ENCODE results near the gene PRMT3.
"Not testable (repeated sequence)": the region's sequence is repeated elsewhere in the genome, so short reads cannot be mapped to it uniquely, and the experiment has no call there.

The PRMT3 gene

GRCh38 chr11:20374741-20375300, 12.7 kb upstream of the PRMT3 start:
- DNase-seq: peak; percentile 49

- DNase-seq: no peak
Observed at GRCh38 chr11:20376162-20376730, 11.3 kb upstream of the PRMT3 start.

GRCh38 chr11:20385996-20386395, 1.5 kb upstream of the PRMT3 start:
- not testable (repeated sequence) for DNase-seq

- peak; percentile 63 for DNase-seq
Observed at GRCh38 chr11:20388096-20389055, 860 bp downstream of the PRMT3 start.

- peak; percentile 70 for DNase-seq
Observed at GRCh38 chr11:20397281-20397680, 9.8 kb downstream of the PRMT3 start.

GRCh38 chr11:20399498-20399897, 12.0 kb downstream of the PRMT3 start:
- no peak for DNase-seq

GRCh38 chr11:20403059-20403458, 15.5 kb downstream of the PRMT3 start:
- no peak for DNase-seq

GRCh38 chr11:20406484-20406883, 19.0 kb downstream of the PRMT3 start:
- DNase-seq: no peak

- DNase-seq: no peak
Observed at GRCh38 chr11:20407344-20407743, 19.8 kb downstream of the PRMT3 start.

- DNase-seq: no peak
Observed at GRCh38 chr11:20415432-20415831, 27.9 kb downstream of the PRMT3 start.

- peak; percentile 76 for DNase-seq
Observed at GRCh38 chr11:20417771-20418170, 30.3 kb downstream of the PRMT3 start.

GRCh38 chr11:20421946-20422345, 34.4 kb downstream of the PRMT3 start:
- DNase-seq: peak; percentile 38

- DNase-seq: no peak
Observed at GRCh38 chr11:20429216-20429615, 41.7 kb downstream of the PRMT3 start.

GRCh38 chr11:20438637-20439036, 51.1 kb downstream of the PRMT3 start:
- DNase-seq: peak; percentile 6

GRCh38 chr11:20443596-20443995, 56.1 kb downstream of the PRMT3 start:
- DNase-seq: peak; percentile 40

- no peak for DNase-seq
Observed at GRCh38 chr11:20444535-20444934, 57.0 kb downstream of the PRMT3 start.

- no peak for DNase-seq
Observed at GRCh38 chr11:20448834-20449233, 61.3 kb downstream of the PRMT3 start.

GRCh38 chr11:20450829-20451228, 63.3 kb downstream of the PRMT3 start:
- DNase-seq: no peak

GRCh38 chr11:20451568-20451967, 64.1 kb downstream of the PRMT3 start:
- peak; percentile 59 for DNase-seq

- peak; percentile 66 for DNase-seq
Observed at GRCh38 chr11:20452585-20452984, 65.1 kb downstream of the PRMT3 start.

- DNase-seq: no peak
Observed at GRCh38 chr11:20453657-20454316, 66.3 kb downstream of the PRMT3 start.

- no peak for DNase-seq
Observed at GRCh38 chr11:20457001-20457799, 69.7 kb downstream of the PRMT3 start.
